KG1 (cell line): ENCODE measurements around the gene HOXC11.

Experiments
- DNase-seq: peaks from one replicate; lab custom pipeline; 2025; lab: John Stamatoyannopoulos, UW

HOXC11 gene

GRCh38 chr12:53956914-53957536, 15.9 kb upstream of the HOXC11 start:
- no peak for DNase-seq

GRCh38 chr12:53958128-53958527, 14.8 kb upstream of the HOXC11 start:
- no peak for DNase-seq

- DNase-seq = no peak
These were observed 13.6 kb upstream of the HOXC11 start for GRCh38 chr12:53959314-53959713.

GRCh38 chr12:53960187-53961024, 12.5 kb upstream of the HOXC11 start:
- no peak for DNase-seq

GRCh38 chr12:53961025-53961761, 11.7 kb upstream of the HOXC11 start:
- DNase-seq = no peak

GRCh38 chr12:53963005-53963404, 9.9 kb upstream of the HOXC11 start:
- no peak for DNase-seq

- DNase-seq = no peak
These were observed 9.3 kb upstream of the HOXC11 start for GRCh38 chr12:53963434-53964314.

- no peak for DNase-seq
These were observed 8.6 kb upstream of the HOXC11 start for GRCh38 chr12:53964315-53964713.

- no peak for DNase-seq
These were observed 7.4 kb upstream of the HOXC11 start for GRCh38 chr12:53965281-53966084.

- no peak for DNase-seq
These were observed 6.9 kb upstream of the HOXC11 start for GRCh38 chr12:53966085-53966384.

GRCh38 chr12:53966385-53967133, 6.4 kb upstream of the HOXC11 start:
- DNase-seq = no peak

- no peak for DNase-seq
These were observed 5.5 kb upstream of the HOXC11 start for GRCh38 chr12:53967421-53967925.

- no peak for DNase-seq
These were observed 4.5 kb upstream of the HOXC11 start for GRCh38 chr12:53968214-53969127.

- DNase-seq = no peak
These were observed 3.2 kb upstream of the HOXC11 start for GRCh38 chr12:53969588-53970259.

GRCh38 chr12:53970451-53970850, 2.5 kb upstream of the HOXC11 start:
- DNase-seq = no peak

- no peak for DNase-seq
These were observed 1.8 kb upstream of the HOXC11 start for GRCh38 chr12:53971129-53971528.

- no peak for DNase-seq
These were observed 1.2 kb upstream of the HOXC11 start for GRCh38 chr12:53971686-53972085.

GRCh38 chr12:53972152-53972702, 699 bp upstream of the HOXC11 start:
- DNase-seq = no peak
